NT2/D1 (cell line): Measurements from ENCODE around the gene MMP20.

ENCODE experiments used
- SUZ12 ChIP-seq: IDR thresholded peaks from 2 replicates; pipeline ENCODE4 v1.6.1; 2011; ENCODE audit not compliant: insufficient read length, insufficient read depth; ENCODE audit errors: extremely low read depth
- YY1 ChIP-seq: IDR thresholded peaks from 2 replicates; pipeline ENCODE4 v1.6.1; 2011; ENCODE audit not compliant: insufficient read length, insufficient read depth
- ZNF274 ChIP-seq: IDR thresholded peaks from 2 replicates; pipeline ENCODE4 v1.6.1; 2011; ENCODE audit warnings: mild to moderate bottlenecking, low read depth, low read length

DNA sequence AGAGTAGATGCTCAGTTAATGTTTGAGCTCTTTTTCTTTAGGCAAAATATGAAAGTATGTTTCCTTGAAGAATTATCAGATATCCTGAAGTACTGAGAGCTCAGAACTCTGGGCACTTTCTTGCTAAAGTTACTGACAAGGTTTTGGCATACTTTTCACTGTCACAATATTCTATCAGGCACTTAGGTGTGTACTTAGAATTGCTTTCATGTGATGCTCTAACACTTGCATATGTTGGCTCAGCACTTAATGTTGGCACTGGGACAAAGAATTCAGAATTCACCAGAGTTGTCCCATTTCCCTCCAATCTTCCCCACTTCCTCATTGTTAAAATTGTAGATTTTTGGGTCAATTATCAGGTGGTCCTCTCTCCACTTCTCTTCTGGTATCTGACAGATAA is 5.0 kb downstream of the MMP20 start:
- TF ChIP-seq YY1 (no peak), SUZ12 (no peak), ZNF274 (no peak)
